Spinal cord (tissue), 10 donors: ENCODE measurements around the gene PRCD. TPM values are rescaled to one million over a fixed set of nuclear protein-coding genes. Genes with fewer than 3 reads are reported as not detected.

Source experiments
- DNase-seq, 6 donors: peaks; one replicate each; pipeline versions ENCODE4 v3.0.0 to v3.0.0-alpha.2; 2013 to 2015; ENCODE audit warnings: low spot score in 6 of 6, low read depth in 4 of 6
- H3K27ac ChIP-seq: one replicate; pipeline ENCODE4 v1.5.1; 2013; ENCODE audit warnings: low read depth, low read length, control low read depth
- H3K27me3 ChIP-seq: one replicate; pipeline ENCODE4 v1.6.1; 2013; ENCODE audit warnings: low read length; ENCODE audit not compliant: control insufficient read depth, insufficient read depth
- H3K36me3 ChIP-seq: one replicate; pipeline ENCODE4 v1.6.1; 2013; ENCODE audit warnings: low read length; ENCODE audit not compliant: control insufficient read depth, insufficient read depth
- H3K4me1 ChIP-seq: one replicate; pipeline ENCODE4 v1.6.1; 2013; ENCODE audit warnings: low read length; ENCODE audit not compliant: control insufficient read depth, insufficient read depth
- H3K4me3 ChIP-seq: one replicate; pipeline ENCODE4 v1.5.1; 2013; ENCODE audit warnings: low read depth, low read length, control low read depth
- H3K9me3 ChIP-seq: one replicate; pipeline ENCODE4 v1.6.1; 2013; ENCODE audit warnings: low read length; ENCODE audit not compliant: control insufficient read depth, insufficient read depth
- WGBS: methylation state at CpG from one replicate; pipeline ENCODE4 v1.1.5; 2013; ENCODE audit warnings: missing lambda C conversion rate; ENCODE audit not compliant: insufficient coverage; 5-methylcytosine and 5-hydroxymethylcytosine counted together
- polyA plus RNA-seq, 2 donors: library from polyadenylated mRNA; unstranded; fragments of 120-200 nt; gene quantifications; one replicate each; pipeline ENCODE4 v1.2.1, GENCODE V29; 2013; ENCODE audit not compliant: insufficient read length in 2 of 2
- total RNA-seq, 2 donors: library from RNA; depleted of rRNA in 1 of 2; stranded (reverse); fragments of 120-200 nt in 1 of 2; fragments of >200 nt in 1 of 2; gene quantifications; one replicate each; pipeline versions ENCODE4 v1.2.3 to v1.2.4, GENCODE V29; 2013 to 2014
- donor health status: healthy.

Gene PRCD
- total and polyA plus RNA-seq, 4 donors = 4.0 to 11.8 (median 9.4) TPM

GRCh38 chr17:76497699-76497978 lies 42.2 kb upstream of the PRCD start:
- H3K36me3 ChIP-seq = no peaks in the 10 kb centered on the region
- no peaks in the 10 kb centered on the region for H3K9me3 ChIP-seq
- 49% methylated on average over 2 of the region's 2 CpGs for WGBS
- no peak for DNase-seq
- no peak overlapping the region for H3K4me3 ChIP-seq
- H3K27ac ChIP-seq = peak overlapping the region; percentile 47
- H3K27me3 ChIP-seq = peaks cover 17% of the 10 kb centered on the region
- peaks cover 79% of the 10 kb centered on the region for H3K4me1 ChIP-seq

- WGBS = 19% methylated on average over 30 of the region's 31 CpGs
- Histone ChIP-seq H3K4me1 (peaks cover 73% of the 10 kb centered on the region), H3K36me3 (no peaks in the 10 kb centered on the region), H3K27ac (peak overlapping the region; percentile 47), H3K4me3 (no peak overlapping the region), H3K9me3 (no peaks in the 10 kb centered on the region), H3K27me3 (peaks cover 17% of the 10 kb centered on the region)
- peak in 2 of 6 donors; percentile 64 to 72 for DNase-seq
These were observed 41.6 kb upstream of the PRCD start for GRCh38 chr17:76497979-76498875.

- Histone ChIP-seq H3K9me3 (no peaks in the 10 kb centered on the region), H3K27ac (no peak overlapping the region), H3K4me3 (no peak overlapping the region), H3K27me3 (peaks cover 17% of the 10 kb centered on the region), H3K36me3 (no peaks in the 10 kb centered on the region), H3K4me1 (peaks cover 66% of the 10 kb centered on the region)
- 40% methylated on average over 1 of the region's 4 CpGs for WGBS
- no peak for DNase-seq
These were observed 41.0 kb upstream of the PRCD start for GRCh38 chr17:76498876-76499251.

GRCh38 chr17:76499267-76499667 lies 40.6 kb upstream of the PRCD start:
- H3K27ac ChIP-seq = no peak overlapping the region
- WGBS = 76% methylated on average over 4 of the region's 5 CpGs
- H3K36me3 ChIP-seq = no peaks in the 10 kb centered on the region
- peaks cover 64% of the 10 kb centered on the region for H3K4me1 ChIP-seq
- DNase-seq = no peak
- no peaks in the 10 kb centered on the region for H3K9me3 ChIP-seq
- peak overlapping the region; percentile 16 for H3K4me3 ChIP-seq
- H3K27me3 ChIP-seq = peaks cover 17% of the 10 kb centered on the region

- peaks cover 17% of the 10 kb centered on the region for H3K27me3 ChIP-seq
- peak overlapping the region; percentile 22 for H3K4me3 ChIP-seq
- WGBS = 71% methylated on average over 15 of the region's 17 CpGs
These were observed 39.6 kb upstream of the PRCD start for GRCh38 chr17:76500074-76500746.

GRCh38 chr17:76500747-76501017 lies 39.2 kb upstream of the PRCD start:
- no peaks in the 10 kb centered on the region for H3K9me3 ChIP-seq
- no peaks in the 10 kb centered on the region for H3K36me3 ChIP-seq
- DNase-seq = no peak
- H3K27ac ChIP-seq = no peak overlapping the region
- H3K4me3 ChIP-seq = peak overlapping the region; percentile 22
- WGBS = 0% methylated on average over 6 of the region's 10 CpGs
- H3K4me1 ChIP-seq = peaks cover 53% of the 10 kb centered on the region
- peaks cover 17% of the 10 kb centered on the region for H3K27me3 ChIP-seq

More at GRCh38 chr17:76500074-76500746, 39.6 kb upstream of the PRCD start:
- peak overlapping the region; percentile 57 for H3K27ac ChIP-seq
- no peak for DNase-seq
- H3K9me3 ChIP-seq = no peaks in the 10 kb centered on the region
- peaks cover 57% of the 10 kb centered on the region for H3K4me1 ChIP-seq
- H3K36me3 ChIP-seq = no peaks in the 10 kb centered on the region

- Histone ChIP-seq H3K4me3 (peak within 1 kb of the TSS; percentile 32), H3K4me1 (peaks cover 51% of the 10 kb centered on the region), H3K36me3 (no peaks in the 10 kb centered on the region), H3K27me3 (peaks cover 17% of the 10 kb centered on the region), H3K9me3 (no peaks in the 10 kb centered on the region), H3K27ac (peak within 1 kb of the TSS; percentile 57)
- 2% methylated on average over 72 of the region's 72 CpGs for WGBS
- DNase-seq = peak in 2 of 6 donors; percentile 65 to 68
These were observed 38.6 kb upstream of the PRCD start, which contains the start of gene RHBDF2 for GRCh38 chr17:76501018-76501826. RHBDF2 (minus strand) TSS chr17:76501423; CDS start chr17:76481524, 19,899 bp downstream.

GRCh38 chr17:76501827-76502307 lies 38.0 kb upstream of the PRCD start:
- peak overlapping the region; percentile 32 for H3K4me3 ChIP-seq
- no peak overlapping the region for H3K27ac ChIP-seq
- 74% methylated on average over 11 of the region's 11 CpGs for WGBS
- no peak for DNase-seq
- H3K27me3 ChIP-seq = peaks cover 17% of the 10 kb centered on the region
- no peaks in the 10 kb centered on the region for H3K9me3 ChIP-seq
- no peaks in the 10 kb centered on the region for H3K36me3 ChIP-seq
- H3K4me1 ChIP-seq = peaks cover 53% of the 10 kb centered on the region

- 74% methylated on average over 5 of the region's 8 CpGs for WGBS
- peaks cover 22% of the 10 kb centered on the region for H3K27me3 ChIP-seq
- no peaks in the 10 kb centered on the region for H3K36me3 ChIP-seq
- H3K9me3 ChIP-seq = no peaks in the 10 kb centered on the region
- H3K4me1 ChIP-seq = peaks cover 50% of the 10 kb centered on the region
- DNase-seq = no peak
- no peak overlapping the region for H3K27ac ChIP-seq
- H3K4me3 ChIP-seq = no peak overlapping the region
These were observed 37.3 kb upstream of the PRCD start for GRCh38 chr17:76502341-76503211.
